Measurements from ENCODE around the gene PGC. TPM values are rescaled to one million over a fixed set of nuclear protein-coding genes. Genes with fewer than 3 reads are reported as not detected.
A peak's percentile ranks its signal among the peaks of the same experiment; 100 is the strongest.

The PGC gene
- total RNA-seq, 1 experiment from 2014 or later, result not detected

GRCh38 chr6:41780551-41781365 lies 33.6 kb upstream of the PGC start, which contains the start of gene PRICKLE4:
Gene PRICKLE4, plus strand, starts transcription at chr6:41780782. Its CDS starts 2,692 bp downstream, at chr6:41783474.
- peaks cover 52% of the 10 kb centered on the region for H3K27me3 ChIP-seq (ENCODE audit: control insufficient read depth, insufficient read depth, low read length)
- peak; percentile 85 for DNase-seq
- H3K4me3 ChIP-seq (ENCODE audit: insufficient read depth, low read depth, low read length), result peak within 1 kb of the TSS; percentile 79
- H3K36me3 ChIP-seq (replicated peaks; ENCODE audit: control insufficient read depth, insufficient read depth, low read length), result peaks cover 2% of the 10 kb centered on the region; the same call in 1 of the 2 replicates

GRCh38 chr6:41779788-41780550 lies 32.8 kb upstream of the PGC start, which contains the start of gene FRS3:
Gene FRS3, minus strand, starts transcription at chr6:41779900. Its CDS starts 2,913 bp downstream, at chr6:41776987.
- DNase-seq, result peak; percentile 100
- Histone ChIP-seq H3K27me3 (ENCODE audit: control insufficient read depth, insufficient read depth, low read length) (peaks cover 44% of the 10 kb centered on the region), H3K4me3 (ENCODE audit: insufficient read depth, low read depth, low read length) (peak within 1 kb of the TSS; percentile 79), H3K36me3 (replicated peaks; ENCODE audit: control insufficient read depth, insufficient read depth, low read length) (peaks cover 4% of the 10 kb centered on the region)

- Histone ChIP-seq H3K36me3 (replicated peaks; ENCODE audit: control insufficient read depth, insufficient read depth, low read length) (peaks cover 8% of the 10 kb centered on the region), H3K27me3 (ENCODE audit: control insufficient read depth, insufficient read depth, low read length) (peaks cover 37% of the 10 kb centered on the region), H3K4me3 (ENCODE audit: insufficient read depth, low read depth, low read length) (peak overlapping the region; percentile 79)
- peak; percentile 40 for DNase-seq
Measured at GRCh38 chr6:41779336-41779735, 32.1 kb upstream of the PGC start.

- Histone ChIP-seq H3K36me3 (replicated peaks; ENCODE audit: control insufficient read depth, insufficient read depth, low read length) (peaks cover 9% of the 10 kb centered on the region), H3K4me3 (ENCODE audit: insufficient read depth, low read depth, low read length) (peak overlapping the region; percentile 79), H3K27me3 (ENCODE audit: control insufficient read depth, insufficient read depth, low read length) (peaks cover 33% of the 10 kb centered on the region)
- no peak for DNase-seq
Measured at GRCh38 chr6:41778895-41779294, 31.7 kb upstream of the PGC start.

- peaks cover 9% of the 10 kb centered on the region for H3K36me3 ChIP-seq (replicated peaks; ENCODE audit: control insufficient read depth, insufficient read depth, low read length)
- no peak overlapping the region for H3K4me3 ChIP-seq (ENCODE audit: insufficient read depth, low read depth, low read length)
- DNase-seq, result no peak
- H3K27me3 ChIP-seq (ENCODE audit: control insufficient read depth, insufficient read depth, low read length), result peaks cover 21% of the 10 kb centered on the region
Measured at GRCh38 chr6:41777551-41778285, 30.5 kb upstream of the PGC start.

- DNase-seq, result no peak
- Histone ChIP-seq H3K36me3 (replicated peaks; ENCODE audit: control insufficient read depth, insufficient read depth, low read length) (peaks cover 9% of the 10 kb centered on the region), H3K27me3 (ENCODE audit: control insufficient read depth, insufficient read depth, low read length) (peaks cover 4% of the 10 kb centered on the region; the same call in 1 of the 2 replicates), H3K4me3 (ENCODE audit: insufficient read depth, low read depth, low read length) (no peak overlapping the region)
Measured at GRCh38 chr6:41775293-41775882, 28.2 kb upstream of the PGC start.

GRCh38 chr6:41774841-41775240 lies 27.6 kb upstream of the PGC start:
- Histone ChIP-seq H3K4me3 (ENCODE audit: insufficient read depth, low read depth, low read length) (no peak overlapping the region), H3K36me3 (replicated peaks; ENCODE audit: control insufficient read depth, insufficient read depth, low read length) (peaks cover 9% of the 10 kb centered on the region), H3K27me3 (ENCODE audit: control insufficient read depth, insufficient read depth, low read length) (peaks cover 2% of the 10 kb centered on the region; the same call in 1 of the 2 replicates)
- DNase-seq, result no peak

GRCh38 chr6:41771058-41771983 lies 24.1 kb upstream of the PGC start:
- peak; percentile 33 for DNase-seq
- peaks cover 7% of the 10 kb centered on the region for H3K36me3 ChIP-seq (replicated peaks; ENCODE audit: control insufficient read depth, insufficient read depth, low read length)
- no peak overlapping the region for H3K4me3 ChIP-seq (ENCODE audit: insufficient read depth, low read depth, low read length)
- H3K27me3 ChIP-seq (ENCODE audit: control insufficient read depth, insufficient read depth, low read length), result no peaks in the 10 kb centered on the region

- peak; percentile 54 for DNase-seq
- Histone ChIP-seq H3K4me3 (ENCODE audit: insufficient read depth, low read depth, low read length) (no peak overlapping the region), H3K36me3 (replicated peaks; ENCODE audit: control insufficient read depth, insufficient read depth, low read length) (peaks cover 7% of the 10 kb centered on the region), H3K27me3 (ENCODE audit: control insufficient read depth, insufficient read depth, low read length) (no peaks in the 10 kb centered on the region)
Measured at GRCh38 chr6:41770381-41771057, 23.3 kb upstream of the PGC start.

GRCh38 chr6:41769376-41769775 lies 22.2 kb upstream of the PGC start:
- no peak for DNase-seq
- Histone ChIP-seq H3K27me3 (ENCODE audit: control insufficient read depth, insufficient read depth, low read length) (no peaks in the 10 kb centered on the region), H3K4me3 (ENCODE audit: insufficient read depth, low read depth, low read length) (no peak overlapping the region), H3K36me3 (replicated peaks; ENCODE audit: control insufficient read depth, insufficient read depth, low read length) (peaks cover 1% of the 10 kb centered on the region)

- no peaks in the 10 kb centered on the region for H3K27me3 ChIP-seq (ENCODE audit: control insufficient read depth, insufficient read depth, low read length)
- no peak for DNase-seq
- no peak overlapping the region for H3K4me3 ChIP-seq (ENCODE audit: insufficient read depth, low read depth, low read length)
- no peaks in the 10 kb centered on the region; the same call in none of the 2 replicates for H3K36me3 ChIP-seq (replicated peaks; ENCODE audit: control insufficient read depth, insufficient read depth, low read length)
Measured at GRCh38 chr6:41768545-41769308, 21.5 kb upstream of the PGC start.

GRCh38 chr6:41767112-41767833 lies 20.1 kb upstream of the PGC start:
- no peak for DNase-seq
- Histone ChIP-seq H3K4me3 (ENCODE audit: insufficient read depth, low read depth, low read length) (no peak overlapping the region), H3K27me3 (ENCODE audit: control insufficient read depth, insufficient read depth, low read length) (no peaks in the 10 kb centered on the region)

More at GRCh38 chr6:41767112-41767833, 20.1 kb upstream of the PGC start:
- H3K36me3 ChIP-seq (replicated peaks; ENCODE audit: control insufficient read depth, insufficient read depth, low read length), result no peaks in the 10 kb centered on the region; the same call in 1 of the 2 replicates
